Forelimb muscle (tissue), 1 donor: ENCODE measurements around the gene ZNF592. TPM values are rescaled to one million over a fixed set of nuclear protein-coding genes. Genes with fewer than 3 reads are reported as not detected.
"Not testable (repeated sequence)": the region's sequence is repeated elsewhere in the genome, so short reads cannot be mapped to it uniquely, and the experiment has no call there.

Source experiments
- DNase-seq: peaks from one replicate; pipeline ENCODE4 v3.0.0-alpha.2; 2013; ENCODE audit warnings: low read depth
- polyA plus RNA-seq: library from polyadenylated mRNA; unstranded; fragments of 120-200 nt; gene quantifications from one replicate; pipeline ENCODE4 v1.2.1, GENCODE V29; 2013; ENCODE audit not compliant: insufficient read length

ZNF592 gene
- polyA plus RNA-seq, 1 donor, result 22.2 TPM

GRCh38 chr15:84747416-84748273 is 747 bp upstream of the ZNF592 start:
- no peak for DNase-seq

- no peak for DNase-seq
Measured at GRCh38 chr15:84749111-84749991, 959 bp downstream of the ZNF592 start.

- no peak for DNase-seq
Measured at GRCh38 chr15:84750583-84751092, 2.2 kb downstream of the ZNF592 start.

- not testable (repeated sequence) for DNase-seq
Measured at GRCh38 chr15:84751721-84752120, 3.3 kb downstream of the ZNF592 start.

- DNase-seq, result no peak
Measured at GRCh38 chr15:84752195-84752594, 3.8 kb downstream of the ZNF592 start.

- DNase-seq, result no peak
Measured at GRCh38 chr15:84752700-84753099, 4.3 kb downstream of the ZNF592 start.

- DNase-seq, result not testable (repeated sequence)
Measured at GRCh38 chr15:84754889-84755288, 6.5 kb downstream of the ZNF592 start.

- DNase-seq, result no peak
Measured at GRCh38 chr15:84755736-84756527, 7.5 kb downstream of the ZNF592 start.

- no peak for DNase-seq
Measured at GRCh38 chr15:84759018-84759417, 10.6 kb downstream of the ZNF592 start.

GRCh38 chr15:84760219-84760618 is 11.8 kb downstream of the ZNF592 start:
- no peak for DNase-seq

- no peak for DNase-seq
Measured at GRCh38 chr15:84761607-84762131, 13.3 kb downstream of the ZNF592 start.

GRCh38 chr15:84762840-84763572 is 14.6 kb downstream of the ZNF592 start:
- DNase-seq, result no peak

GRCh38 chr15:84764585-84764984 is 16.2 kb downstream of the ZNF592 start:
- DNase-seq, result no peak

- DNase-seq, result no peak
Measured at GRCh38 chr15:84764989-84765388, 16.6 kb downstream of the ZNF592 start.

GRCh38 chr15:84765675-84766074 is 17.3 kb downstream of the ZNF592 start:
- no peak for DNase-seq

GRCh38 chr15:84766461-84767035 is 18.2 kb downstream of the ZNF592 start:
- no peak for DNase-seq

- DNase-seq, result no peak
Measured at GRCh38 chr15:84772031-84772430, 23.6 kb downstream of the ZNF592 start.

GRCh38 chr15:84772467-84772866 is 24.1 kb downstream of the ZNF592 start:
- DNase-seq, result no peak

- DNase-seq, result no peak
Measured at GRCh38 chr15:84773716-84774115, 25.3 kb downstream of the ZNF592 start.

- DNase-seq, result no peak
Measured at GRCh38 chr15:84775867-84776449, 27.6 kb downstream of the ZNF592 start.
